RKO (cell line): Measurements from ENCODE around the gene FMOD.
"Not testable (repeated sequence)": the region's sequence is repeated elsewhere in the genome, so short reads cannot be mapped to it uniquely, and the experiment has no call there.

Source experiments
- DNase-seq: peaks from one replicate; pipeline ENCODE4 v3.0.0-alpha.2; 2016; ENCODE audit warnings: low spot score

FMOD gene

GRCh38 chr1:203326830-203327683 lies 23.9 kb downstream of the FMOD start:
- DNase-seq: peak; percentile 87

- DNase-seq: no peak
Measured at GRCh38 chr1:203325418-203326091, 25.4 kb downstream of the FMOD start.

- no peak for DNase-seq
Measured at GRCh38 chr1:203325026-203325417, 25.9 kb downstream of the FMOD start.

GRCh38 chr1:203324105-203325025 lies 26.6 kb downstream of the FMOD start:
- DNase-seq: no peak

GRCh38 chr1:203323587-203323986 lies 27.3 kb downstream of the FMOD start:
- DNase-seq: no peak

GRCh38 chr1:203322500-203323179 lies 28.3 kb downstream of the FMOD start:
- DNase-seq: no peak

- no peak for DNase-seq
Measured at GRCh38 chr1:203321273-203322052, 29.5 kb downstream of the FMOD start.

GRCh38 chr1:203320591-203321272 lies 30.2 kb downstream of the FMOD start:
- no peak for DNase-seq

- DNase-seq: no peak
Measured at GRCh38 chr1:203318229-203318517, 32.7 kb downstream of the FMOD start.

- no peak for DNase-seq
Measured at GRCh38 chr1:203317429-203318228, 33.3 kb downstream of the FMOD start.

- DNase-seq: no peak
Measured at GRCh38 chr1:203316626-203317093, 34.3 kb downstream of the FMOD start.

GRCh38 chr1:203314025-203314759 lies 36.7 kb downstream of the FMOD start:
- DNase-seq: not testable (repeated sequence)

- no peak for DNase-seq
Measured at GRCh38 chr1:203311368-203312301, 39.3 kb downstream of the FMOD start.

- no peak for DNase-seq
Measured at GRCh38 chr1:203308923-203309331, 42.0 kb downstream of the FMOD start.

- DNase-seq: no peak
Measured at GRCh38 chr1:203308328-203308922, 42.5 kb downstream of the FMOD start.

GRCh38 chr1:203307641-203308126 lies 43.2 kb downstream of the FMOD start:
- DNase-seq: no peak

- DNase-seq: no peak
Measured at GRCh38 chr1:203306965-203307541, 43.9 kb downstream of the FMOD start.
